Measurements from ENCODE around the gene CIB4.

DNA sequence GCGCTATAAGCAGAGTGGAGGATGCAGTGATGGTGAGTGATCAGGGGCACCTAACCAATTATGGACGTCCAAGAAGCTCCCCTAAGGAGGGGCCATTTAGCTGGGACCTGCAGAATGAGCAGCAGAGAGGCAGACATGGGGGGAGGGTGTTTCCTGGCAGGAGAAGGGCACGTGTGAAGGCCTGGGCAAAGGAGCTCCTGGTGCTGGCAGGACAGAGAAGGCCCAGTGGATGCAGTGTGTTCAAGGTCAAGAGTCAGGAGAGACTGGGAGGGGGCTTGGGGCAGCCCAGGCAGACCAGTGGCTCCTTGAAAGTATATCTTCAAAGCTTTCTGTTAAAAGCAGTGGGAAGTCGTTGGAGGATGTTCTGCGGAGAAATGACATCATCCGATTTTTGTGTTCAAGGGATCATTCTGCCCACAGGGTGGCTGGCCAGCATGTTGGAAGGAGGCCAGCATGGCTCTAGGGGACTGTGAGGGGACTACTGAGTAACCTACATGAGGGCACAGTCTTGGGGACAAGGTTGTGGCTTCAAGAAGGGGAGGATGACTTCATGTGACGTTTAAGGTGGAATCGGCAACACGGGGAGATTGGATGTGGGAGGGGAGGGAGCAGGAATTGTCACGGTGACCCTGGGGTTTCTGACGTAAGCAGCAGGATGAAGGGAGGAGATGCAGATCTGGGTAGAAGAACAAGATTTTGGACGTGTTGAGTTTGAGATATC is 9.0 kb upstream of the CIB4 start:
- TF ChIP-seq EZH2 (IDR thresholded peaks at IDR 0.05; ENCODE audit: borderline replicate concordance, low read depth, low read length, severe bottlenecking), result no peak
- TF ChIP-seq, protein P1, sequence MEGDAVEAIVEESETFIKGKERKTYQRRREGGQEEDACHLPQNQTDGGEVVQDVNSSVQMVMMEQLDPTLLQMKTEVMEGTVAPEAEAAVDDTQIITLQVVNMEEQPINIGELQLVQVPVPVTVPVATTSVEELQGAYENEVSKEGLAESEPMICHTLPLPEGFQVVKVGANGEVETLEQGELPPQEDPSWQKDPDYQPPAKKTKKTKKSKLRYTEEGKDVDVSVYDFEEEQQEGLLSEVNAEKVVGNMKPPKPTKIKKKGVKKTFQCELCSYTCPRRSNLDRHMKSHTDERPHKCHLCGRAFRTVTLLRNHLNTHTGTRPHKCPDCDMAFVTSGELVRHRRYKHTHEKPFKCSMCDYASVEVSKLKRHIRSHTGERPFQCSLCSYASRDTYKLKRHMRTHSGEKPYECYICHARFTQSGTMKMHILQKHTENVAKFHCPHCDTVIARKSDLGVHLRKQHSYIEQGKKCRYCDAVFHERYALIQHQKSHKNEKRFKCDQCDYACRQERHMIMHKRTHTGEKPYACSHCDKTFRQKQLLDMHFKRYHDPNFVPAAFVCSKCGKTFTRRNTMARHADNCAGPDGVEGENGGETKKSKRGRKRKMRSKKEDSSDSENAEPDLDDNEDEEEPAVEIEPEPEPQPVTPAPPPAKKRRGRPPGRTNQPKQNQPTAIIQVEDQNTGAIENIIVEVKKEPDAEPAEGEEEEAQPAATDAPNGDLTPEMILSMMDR (IDR thresholded peaks at IDR 0.05; ENCODE audit: borderline replicate concordance, extremely low read depth, low read length, poor library complexity, severe bottlenecking), result no peak

All from DND-41 (cell line).